Amniotic stem cell (primary cell): ENCODE measurements around the gene ISM1.

Source experiments
- DNase-seq: peaks from one replicate; lab custom pipeline; 2025; lab: John Stamatoyannopoulos, UW

Gene ISM1

GRCh38 chr20:13313201-13313600 is 92.1 kb downstream of the ISM1 start:
- no peak for DNase-seq

DNA sequence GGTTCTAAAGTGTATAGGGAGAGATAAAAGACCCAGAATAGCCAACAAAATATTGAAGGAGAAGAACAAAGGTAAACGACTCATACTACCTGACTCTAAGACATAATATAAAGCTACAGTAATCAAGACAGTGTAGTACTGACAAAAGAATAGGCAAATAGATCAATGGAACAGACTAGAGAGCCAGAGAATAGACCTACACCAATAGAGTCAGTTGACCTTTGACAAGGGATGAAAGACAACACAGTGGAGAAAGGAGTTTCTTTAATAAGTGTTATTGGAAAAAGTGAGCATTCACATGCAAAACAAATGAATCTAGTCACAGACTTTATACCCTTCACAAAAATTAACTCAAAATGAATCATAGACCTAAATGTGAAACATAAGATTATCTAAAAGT is 96.4 kb downstream of the ISM1 start:
- no peak for DNase-seq

- DNase-seq, result no peak
These were observed 97.9 kb downstream of the ISM1 start for GRCh38 chr20:13318871-13319521.

DNA sequence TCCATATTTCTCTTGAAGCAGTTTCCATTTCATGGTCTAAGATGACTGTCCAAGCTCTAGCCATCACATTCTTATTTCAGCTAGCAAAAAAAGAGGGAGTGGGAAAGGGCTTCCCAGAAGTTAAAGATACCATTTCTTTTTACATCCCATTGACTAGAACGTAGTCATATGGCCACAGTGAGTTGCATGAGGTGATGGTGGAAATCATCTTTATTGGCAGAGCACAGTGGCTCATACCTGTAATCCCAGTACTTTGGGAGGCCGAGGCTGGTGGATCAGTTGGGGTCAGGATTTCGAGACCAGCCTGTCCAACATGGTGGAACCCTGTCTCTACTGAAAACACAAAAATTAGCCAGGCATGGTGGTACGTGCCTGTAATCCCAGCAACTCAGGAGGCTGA is 99.6 kb downstream of the ISM1 start:
- DNase-seq, result no peak

DNA sequence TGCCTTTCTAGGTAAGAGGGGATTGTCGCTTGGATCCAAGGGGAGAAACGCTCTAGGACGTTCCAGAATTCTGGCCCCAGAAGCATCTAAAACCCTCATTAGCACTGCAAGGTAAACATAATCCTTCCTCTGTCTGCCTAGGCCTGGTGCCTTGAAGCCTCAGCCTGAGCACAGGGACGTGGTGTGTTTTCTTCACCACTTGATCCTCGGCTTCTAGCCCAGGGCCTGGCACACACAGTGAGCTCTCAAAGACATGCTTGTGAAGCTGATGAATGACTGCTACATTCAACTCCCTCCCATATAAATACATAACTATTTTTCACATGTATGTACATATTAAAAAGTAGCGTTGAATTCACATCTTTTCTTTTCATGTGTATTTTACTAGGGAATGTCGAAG is 100.3 kb downstream of the ISM1 start:
- no peak for DNase-seq

DNA sequence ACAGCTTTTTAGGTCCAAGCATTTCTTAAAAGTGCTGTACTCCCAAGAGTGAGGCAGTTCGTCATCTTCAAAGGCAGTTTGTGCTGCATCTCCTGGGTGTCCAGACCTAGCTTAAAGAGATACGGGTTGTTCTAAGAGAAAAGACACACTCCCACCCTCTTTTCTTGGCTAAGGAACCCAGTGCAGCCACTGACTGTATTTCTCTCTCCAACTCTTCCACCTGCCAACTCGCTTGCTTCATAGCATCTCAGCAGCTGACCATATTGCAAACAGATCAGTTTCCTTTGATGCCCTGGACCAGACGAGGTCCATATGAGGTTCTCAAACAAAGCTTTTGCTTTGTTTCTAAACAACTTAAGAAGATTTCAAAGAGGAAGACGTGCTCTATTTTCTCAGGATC is 101.1 kb downstream of the ISM1 start:
- no peak for DNase-seq

DNA sequence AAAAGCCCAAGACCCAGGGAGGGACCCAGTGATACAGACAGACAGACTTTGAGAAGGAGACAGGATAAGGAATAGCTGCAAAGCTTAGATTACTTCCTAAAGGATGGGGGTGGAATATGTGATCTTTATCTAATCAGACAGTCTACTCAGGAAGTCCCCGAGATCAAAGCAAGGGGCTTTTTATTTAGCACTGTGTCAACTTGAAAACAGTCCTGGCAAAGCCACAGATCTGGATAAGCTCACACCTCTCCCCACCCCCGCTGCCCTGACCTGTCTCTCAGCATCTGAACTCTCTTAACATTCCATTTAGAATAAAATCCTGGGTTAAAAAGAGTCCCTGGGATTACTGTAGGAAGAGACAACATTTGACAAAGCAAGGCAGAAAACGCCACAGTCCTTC is 101.5 kb downstream of the ISM1 start:
- no peak for DNase-seq

- DNase-seq, result no peak
These were observed 104.0 kb downstream of the ISM1 start for GRCh38 chr20:13325033-13325432.

DNA sequence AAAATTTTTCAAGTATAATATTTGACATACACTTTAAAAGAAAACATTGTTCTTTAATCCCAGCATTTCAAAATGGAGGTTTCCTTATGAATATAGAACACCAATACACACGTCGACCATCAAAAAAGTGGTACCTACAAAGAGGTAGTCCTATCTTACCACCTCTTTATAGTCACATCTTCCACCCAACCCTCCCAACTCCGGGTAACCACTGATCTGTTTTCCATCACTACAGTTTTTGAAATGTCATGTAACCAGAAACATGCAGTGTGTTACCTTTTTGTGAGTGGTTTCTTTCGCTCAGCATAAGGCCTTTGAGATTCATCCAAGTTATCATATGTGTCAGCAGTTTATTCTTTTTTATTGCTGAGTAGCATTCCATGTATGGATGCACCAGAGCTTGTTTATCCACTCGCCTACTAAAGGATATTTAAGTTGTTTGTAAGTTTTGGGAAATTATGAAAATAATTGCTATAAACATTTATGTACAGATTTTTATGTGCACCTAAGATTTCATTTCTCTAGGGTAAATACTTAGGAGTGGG is 104.8 kb downstream of the ISM1 start:
- DNase-seq, result no peak

- no peak for DNase-seq
These were observed 110.5 kb downstream of the ISM1 start for GRCh38 chr20:13331536-13331935.

- no peak for DNase-seq
These were observed 112.0 kb downstream of the ISM1 start for GRCh38 chr20:13333036-13333435.

DNA sequence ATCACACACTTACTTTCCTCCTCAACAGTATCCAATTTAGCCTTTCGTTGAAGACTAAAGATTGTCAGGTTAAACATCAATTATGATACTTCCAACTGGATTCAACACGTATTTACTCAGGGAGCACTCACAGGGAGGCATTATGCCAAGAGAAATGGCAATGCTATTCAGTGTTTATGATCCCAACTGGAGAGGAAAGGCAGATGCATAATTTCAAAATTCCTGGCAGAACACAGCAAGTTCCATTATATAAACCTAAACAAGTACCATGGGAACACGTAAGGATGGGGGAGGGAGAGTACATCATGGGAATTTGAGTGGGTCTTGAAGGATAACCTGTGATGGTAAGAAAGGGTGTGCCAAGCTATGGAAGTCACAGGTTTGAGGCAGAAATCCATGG is 112.7 kb downstream of the ISM1 start:
- no peak for DNase-seq

GRCh38 chr20:13336308-13337089 is 115.4 kb downstream of the ISM1 start:
- peak; percentile 60 for DNase-seq

- no peak for DNase-seq
These were observed 116.2 kb downstream of the ISM1 start for GRCh38 chr20:13337090-13337784.

DNA sequence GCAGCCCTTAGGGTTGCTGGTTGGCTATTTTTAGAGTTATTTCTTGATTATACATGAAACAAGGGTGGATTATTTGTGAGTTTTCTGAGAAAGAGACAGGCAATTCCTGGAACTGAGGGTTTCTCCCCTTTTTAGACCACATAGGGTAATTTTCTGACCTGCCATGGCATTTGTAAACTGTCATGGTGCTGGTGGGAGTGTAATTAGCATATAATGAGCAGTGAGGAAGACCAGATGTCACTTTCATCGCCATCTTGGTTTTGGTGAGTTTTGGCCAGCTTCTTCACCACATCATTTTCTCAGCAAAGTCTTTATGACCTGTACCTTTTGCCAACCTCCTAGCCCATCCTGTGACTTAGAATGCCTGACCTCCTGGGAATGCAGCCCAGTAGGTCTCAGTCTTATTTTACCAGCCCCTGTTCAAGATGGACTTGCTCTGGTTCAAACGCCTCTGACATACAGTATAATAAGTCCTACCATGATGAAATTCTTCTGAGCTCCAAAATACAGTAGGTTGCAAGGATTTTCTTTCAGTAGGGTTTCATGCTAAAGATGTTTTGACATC is 117.1 kb downstream of the ISM1 start:
- no peak for DNase-seq

GRCh38 chr20:13338999-13339411 is 117.9 kb downstream of the ISM1 start:
- no peak for DNase-seq

DNA sequence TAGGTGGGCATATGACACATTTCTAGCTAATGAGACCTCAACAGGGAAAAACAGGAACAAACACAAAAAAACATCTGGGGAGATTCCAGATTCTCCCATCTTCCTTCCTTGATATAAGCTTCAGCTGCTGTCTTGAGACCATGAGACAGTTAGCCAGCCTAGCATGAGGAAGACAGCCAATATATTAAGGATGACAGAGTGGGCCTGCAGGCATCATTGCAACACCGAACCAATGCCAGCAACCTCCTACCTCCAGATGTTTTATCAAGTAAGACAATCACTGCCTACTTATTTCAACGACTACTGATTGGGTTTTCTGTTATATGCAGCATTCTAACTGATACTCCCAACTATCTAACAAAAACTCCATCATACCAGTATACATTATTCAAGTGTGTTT is 119.0 kb downstream of the ISM1 start:
- no peak for DNase-seq

GRCh38 chr20:13341737-13342393 is 120.8 kb downstream of the ISM1 start:
- no peak for DNase-seq

DNA sequence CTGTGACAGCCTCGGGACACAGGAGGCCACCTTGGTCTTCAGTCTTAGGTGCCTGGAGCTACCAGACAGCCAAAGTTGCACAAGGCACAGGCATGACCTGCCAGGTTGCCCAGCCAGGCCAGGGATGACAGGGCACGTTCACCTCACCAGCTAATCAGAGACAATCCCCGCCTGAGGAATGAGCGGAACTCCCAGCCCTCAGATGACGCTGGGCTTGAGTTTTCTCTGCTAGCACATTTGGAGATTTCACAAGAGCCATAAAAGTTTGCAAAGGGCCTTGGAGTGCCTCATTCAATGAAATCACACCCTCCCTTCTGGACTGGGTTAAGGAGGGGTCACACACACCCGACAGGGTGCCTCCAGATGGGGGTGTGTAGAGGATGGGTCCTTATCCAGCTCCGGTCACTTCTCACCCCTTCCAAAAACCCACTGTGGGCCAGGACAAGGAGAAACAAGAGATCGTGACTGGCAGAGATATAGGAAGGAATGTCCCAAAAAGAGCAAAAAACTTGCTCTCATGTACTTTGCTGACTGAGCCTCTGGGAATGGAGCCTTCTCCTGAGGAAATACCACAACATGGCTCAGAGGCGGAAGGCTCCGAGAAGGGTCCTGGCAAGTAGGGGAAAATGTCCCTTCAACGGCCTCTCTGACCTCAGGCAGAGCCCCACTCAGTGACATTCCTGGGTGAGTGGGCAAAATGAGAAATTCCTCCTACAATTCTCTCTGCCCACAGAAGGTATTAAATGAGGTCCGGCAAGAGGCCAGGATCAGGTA is 121.6 kb downstream of the ISM1 start:
- no peak for DNase-seq

DNA sequence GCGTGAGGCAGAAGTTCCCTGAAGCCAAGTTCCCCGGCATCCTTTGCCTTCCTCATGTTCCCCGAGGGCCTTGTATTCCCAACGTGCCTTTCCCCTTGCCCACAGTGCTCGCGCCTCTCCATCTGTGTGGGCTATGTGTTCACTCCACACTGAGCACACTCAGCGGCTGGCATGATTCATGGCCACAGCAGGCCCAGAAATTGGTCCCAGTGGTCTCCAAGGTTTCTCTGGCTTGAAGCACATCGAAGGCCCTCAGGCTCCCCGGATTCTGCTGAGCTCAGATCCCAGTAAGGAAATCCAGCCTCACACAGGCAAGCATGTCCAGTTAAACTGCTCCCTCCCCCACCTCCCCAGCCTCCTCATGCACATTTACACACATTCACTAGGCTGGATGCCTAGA is 123.6 kb downstream of the ISM1 start:
- no peak for DNase-seq
